Measurements from ENCODE around the gene CSNK1D.

The CSNK1D gene

GRCh38 chr17:82278308-82278707 lies 4.8 kb upstream of the CSNK1D start:
- TF ChIP-seq CTCF (IDR thresholded peaks at IDR 0.05; ENCODE audit: low read depth, low read length, missing control alignments), result no peak
- no peak overlapping the region for H3K4me3 ChIP-seq (replicated peaks; ENCODE audit: low read depth, low read length)
- DNase-seq (ENCODE audit: extremely low read depth, low read depth), result no peak

GRCh38 chr17:82277851-82278250 lies 4.4 kb upstream of the CSNK1D start:
- no peak for TF ChIP-seq CTCF (IDR thresholded peaks at IDR 0.05; ENCODE audit: low read depth, low read length, missing control alignments)
- DNase-seq (ENCODE audit: extremely low read depth, low read depth), result no peak
- no peak overlapping the region for H3K4me3 ChIP-seq (replicated peaks; ENCODE audit: low read depth, low read length)

- no peak overlapping the region for H3K4me3 ChIP-seq (replicated peaks; ENCODE audit: low read depth, low read length)
- no peak for TF ChIP-seq CTCF (IDR thresholded peaks at IDR 0.05; ENCODE audit: low read depth, low read length, missing control alignments)
- DNase-seq (ENCODE audit: extremely low read depth, low read depth), result no peak
Measured at GRCh38 chr17:82276938-82277337, 3.4 kb upstream of the CSNK1D start.

- TF ChIP-seq CTCF (IDR thresholded peaks at IDR 0.05; ENCODE audit: low read depth, low read length, missing control alignments), result no peak
- H3K4me3 ChIP-seq (replicated peaks; ENCODE audit: low read depth, low read length), result no peak overlapping the region
- no peak for DNase-seq (ENCODE audit: extremely low read depth, low read depth)
Measured at GRCh38 chr17:82275326-82275725, 1.8 kb upstream of the CSNK1D start.

GRCh38 chr17:82274134-82275020 lies 877 bp upstream of the CSNK1D start:
- H3K4me3 ChIP-seq (replicated peaks; ENCODE audit: low read depth, low read length), result peak overlapping the region; percentile 61
- DNase-seq (ENCODE audit: extremely low read depth, low read depth), result no peak
- TF ChIP-seq CTCF (IDR thresholded peaks at IDR 0.05; ENCODE audit: low read depth, low read length, missing control alignments), result no peak

- DNase-seq (ENCODE audit: extremely low read depth, low read depth), result no peak
- H3K4me3 ChIP-seq (replicated peaks; ENCODE audit: low read depth, low read length), result peak overlapping the region; percentile 61
- TF ChIP-seq CTCF (IDR thresholded peaks at IDR 0.05; ENCODE audit: low read depth, low read length, missing control alignments), result no peak
Measured at GRCh38 chr17:82272495-82273326, 789 bp downstream of the CSNK1D start.
